ENCODE measurements around the gene RAB22A.

GRCh38 chr20:58313396-58313795 lies 3.9 kb downstream of the RAB22A start:
- TF ChIP-seq POLR2AphosphoS5 (IDR thresholded peaks at IDR 0.05) (no peak), CTCF (IDR thresholded peaks at IDR 0.05) (no peak)
